Smooth muscle cell (in vitro differentiated cells): ENCODE measurements around the gene MMP13. TPM values are rescaled to one million over a fixed set of nuclear protein-coding genes. Genes with fewer than 3 reads are reported as not detected.
"Not testable (repeated sequence)": the region's sequence is repeated elsewhere in the genome, so short reads cannot be mapped to it uniquely, and the experiment has no call there.

Experiments used
- DNase-seq: peaks from one replicate; lab custom pipeline; 2025; ENCODE audit not compliant: unreplicated experiment; lab: John Stamatoyannopoulos, UW
- H2AFZ ChIP-seq: fragments of 200-600 bp; sonication (generic); 2 replicates; pipeline ENCODE4 v1.6.0; 2016; ENCODE audit warnings: antibody characterized with exemption, low read depth, mild to moderate bottlenecking
- H3F3A ChIP-seq: fragments of 200-600 bp; sonication (generic); 2 replicates; pipeline ENCODE4 v1.6.0; 2017; ENCODE audit warnings: antibody characterized with exemption, low read depth
- H3K27ac ChIP-seq: fragments of 200-600 bp; sonication (generic); 2 replicates; pipeline ENCODE4 v1.5.1; 2016; ENCODE audit warnings: low read depth, mild to moderate bottlenecking
- H3K27me3 ChIP-seq: fragments of 200-600 bp; sonication (generic); 2 replicates; pipeline ENCODE4 v1.6.1; 2016; ENCODE audit warnings: low read depth, mild to moderate bottlenecking
- H3K36me3 ChIP-seq: fragments of 200-600 bp; sonication (generic); 2 replicates; pipeline ENCODE4 v1.5.1; 2016; ENCODE audit warnings: low read depth
- H3K4me1 ChIP-seq: fragments of 200-600 bp; sonication (generic); 2 replicates; pipeline ENCODE4 v1.5.1; 2016; ENCODE audit warnings: low read depth
- H3K4me2 ChIP-seq: fragments of 200-600 bp; sonication (generic); 2 replicates; pipeline ENCODE4 v1.6.0; 2016; ENCODE audit warnings: mild to moderate bottlenecking
- H3K4me3 ChIP-seq: fragments of 200-600 bp; sonication (generic); 2 replicates; pipeline ENCODE4 v1.5.1; 2016; ENCODE audit warnings: mild to moderate bottlenecking
- H3K79me2 ChIP-seq: fragments of 200-600 bp; sonication (generic); 2 replicates; pipeline ENCODE4 v1.6.0; 2016; ENCODE audit warnings: low read depth, mild to moderate bottlenecking
- H3K9ac ChIP-seq: fragments of 200-600 bp; sonication (generic); 2 replicates; pipeline ENCODE4 v1.6.0; 2016; ENCODE audit warnings: low read depth
- H3K9me3 ChIP-seq: fragments of 200-600 bp; sonication (generic); replicated peaks from 2 replicates; pipeline ENCODE4 v1.5.1; 2016; ENCODE audit warnings: low read depth
- H4K20me1 ChIP-seq: fragments of 200-600 bp; sonication (generic); 2 replicates; pipeline ENCODE4 v1.6.0; 2016; ENCODE audit warnings: low read depth
- CTCF ChIP-seq: fragments of 200-600 bp; sonication (generic); IDR thresholded peaks from 2 replicates; pipeline ENCODE4 v1.5.1; 2017; ENCODE audit warnings: borderline replicate concordance, mild to moderate bottlenecking, antibody characterized with exemption; ENCODE audit not compliant: insufficient read depth, poor library complexity, severe bottlenecking
- WGBS: methylation state at CpG from one replicate; pipeline ENCODE4 v1.1.7; 2016; ENCODE audit warnings: low lambda C conversion rate; 5-methylcytosine and 5-hydroxymethylcytosine counted together
- polyA plus RNA-seq: library from polyadenylated mRNA; unstranded; fragments of >200 nt; fragmentation: Nextera tagmentation; extraction: Ambion mirVana; gene quantifications from 2 replicates; pipeline ENCODE4 v1.2.1, GENCODE V29; 2016
- total RNA-seq: library from RNA; depleted of rRNA; stranded (reverse); fragments of >200 nt; gene quantifications from 2 replicates; pipeline ENCODE4 v1.2.3, GENCODE V29; 2014

Gene MMP13
- total and polyA plus RNA-seq, 2 experiments from 2014 or later: 0.72 to 2.0 TPM

- no peak overlapping the region for H3K4me2 ChIP-seq
- H4K20me1 ChIP-seq: no peaks in the 10 kb centered on the region
- no peak overlapping the region for H3K9ac ChIP-seq
- WGBS: 69% methylated on average over 2 of the region's 2 CpGs
- no peak for DNase-seq
- H3K79me2 ChIP-seq: no peaks in the 10 kb centered on the region
- no peaks in the 10 kb centered on the region for H3F3A ChIP-seq
- peaks cover 11% of the 10 kb centered on the region for H3K4me1 ChIP-seq
- H3K36me3 ChIP-seq: no peaks in the 10 kb centered on the region
- no peak overlapping the region for H3K4me3 ChIP-seq
- H3K27ac ChIP-seq: peak overlapping the region; percentile 84
- TF ChIP-seq CTCF: no peak
- H3K9me3 ChIP-seq: no peaks in the 10 kb centered on the region
- no peak overlapping the region for H2AFZ ChIP-seq
- H3K27me3 ChIP-seq: no peaks in the 10 kb centered on the region
Observed at GRCh38 chr11:102912482-102912830, 43.1 kb downstream of the MMP13 start.

- WGBS: 77% methylated on average over 13 of the region's 13 CpGs
- Histone ChIP-seq H3K9me3 (no peaks in the 10 kb centered on the region), H3F3A (no peaks in the 10 kb centered on the region), H3K4me3 (no peak overlapping the region), H3K36me3 (no peaks in the 10 kb centered on the region), H3K4me1 (peaks cover 11% of the 10 kb centered on the region), H3K4me2 (no peak overlapping the region), H3K9ac (no peak overlapping the region), H3K79me2 (no peaks in the 10 kb centered on the region), H2AFZ (no peak overlapping the region), H4K20me1 (no peaks in the 10 kb centered on the region), H3K27ac (peak overlapping the region; percentile 84), H3K27me3 (no peaks in the 10 kb centered on the region)
- no peak for TF ChIP-seq CTCF
- no peak for DNase-seq
Observed at GRCh38 chr11:102911758-102912481, 43.6 kb downstream of the MMP13 start.

GRCh38 chr11:102905848-102906247 lies 49.7 kb downstream of the MMP13 start:
- not testable (repeated sequence) for H3K9me3 ChIP-seq, H3K4me1 ChIP-seq, H3K27ac ChIP-seq, H3K4me3 ChIP-seq, H3K27me3 ChIP-seq, H3F3A ChIP-seq, H4K20me1 ChIP-seq, H3K36me3 ChIP-seq, H3K9ac ChIP-seq, DNase-seq, H2AFZ ChIP-seq, H3K79me2 ChIP-seq, H3K4me2 ChIP-seq
- 50% methylated on average over 5 of the region's 5 CpGs for WGBS

- H3K27me3 ChIP-seq, H3K79me2 ChIP-seq, H3K36me3 ChIP-seq, H3K4me1 ChIP-seq, H3K27ac ChIP-seq, H3K4me2 ChIP-seq, DNase-seq, H3F3A ChIP-seq, H4K20me1 ChIP-seq, H3K9ac ChIP-seq, H3K9me3 ChIP-seq, H2AFZ ChIP-seq, H3K4me3 ChIP-seq: not testable (repeated sequence)
- 61% methylated on average over 5 of the region's 5 CpGs for WGBS
Observed at GRCh38 chr11:102903895-102904294, 51.6 kb downstream of the MMP13 start.
